ENCODE measurements around the gene INPP5A. TPM values are rescaled to one million over a fixed set of nuclear protein-coding genes. Genes with fewer than 3 reads are reported as not detected.

The INPP5A gene
- total RNA-seq, 1 experiment from 2014 or later: 44.5 TPM

- no peak for DNase-seq
- no peak overlapping the region for H3K4me3 Mint-ChIP-seq (ENCODE audit: unreplicated experiment)
Measured at GRCh38 chr10:132700156-132701098, 162.8 kb downstream of the INPP5A start.

GRCh38 chr10:132701099-132701845, 163.7 kb downstream of the INPP5A start:
- no TSS peak for BruUV-seq (replicated peaks)
- intact Hi-C loops (cut with micrococcal nuclease; ENCODE audit: unreplicated experiment): no loop called here
- DNase-seq: peak in 1 of 2 experiments; percentile 32

More at GRCh38 chr10:132700156-132701098, 162.8 kb downstream of the INPP5A start:
- Mint-ChIP-seq H3K27me3 (ENCODE audit: insufficient read depth, unreplicated experiment) (no peaks in the 10 kb centered on the region), H3K4me1 (ENCODE audit: low read depth, unreplicated experiment) (no peaks in the 10 kb centered on the region), H3K9me3 (ENCODE audit: unreplicated experiment) (peaks cover under 1% of the 10 kb centered on the region), H3K36me3 (ENCODE audit: insufficient read depth, unreplicated experiment) (peaks cover 8% of the 10 kb centered on the region), H3K27ac (ENCODE audit: unreplicated experiment) (no peak overlapping the region)
- TF ChIP-seq, protein P1, sequence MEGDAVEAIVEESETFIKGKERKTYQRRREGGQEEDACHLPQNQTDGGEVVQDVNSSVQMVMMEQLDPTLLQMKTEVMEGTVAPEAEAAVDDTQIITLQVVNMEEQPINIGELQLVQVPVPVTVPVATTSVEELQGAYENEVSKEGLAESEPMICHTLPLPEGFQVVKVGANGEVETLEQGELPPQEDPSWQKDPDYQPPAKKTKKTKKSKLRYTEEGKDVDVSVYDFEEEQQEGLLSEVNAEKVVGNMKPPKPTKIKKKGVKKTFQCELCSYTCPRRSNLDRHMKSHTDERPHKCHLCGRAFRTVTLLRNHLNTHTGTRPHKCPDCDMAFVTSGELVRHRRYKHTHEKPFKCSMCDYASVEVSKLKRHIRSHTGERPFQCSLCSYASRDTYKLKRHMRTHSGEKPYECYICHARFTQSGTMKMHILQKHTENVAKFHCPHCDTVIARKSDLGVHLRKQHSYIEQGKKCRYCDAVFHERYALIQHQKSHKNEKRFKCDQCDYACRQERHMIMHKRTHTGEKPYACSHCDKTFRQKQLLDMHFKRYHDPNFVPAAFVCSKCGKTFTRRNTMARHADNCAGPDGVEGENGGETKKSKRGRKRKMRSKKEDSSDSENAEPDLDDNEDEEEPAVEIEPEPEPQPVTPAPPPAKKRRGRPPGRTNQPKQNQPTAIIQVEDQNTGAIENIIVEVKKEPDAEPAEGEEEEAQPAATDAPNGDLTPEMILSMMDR (IDR thresholded peaks at IDR 0.05; ENCODE audit: insufficient read depth in 1 of 2, low read depth in 1 of 2, low read length in 1 of 2, severe bottlenecking in 1 of 2, unreplicated experiment in 1 of 2): no peak
- ChIA-PET CTCF (no interaction called here), POLR2A (no interaction called here)
- H3K4me1 ChIP-seq: no peaks in the 10 kb centered on the region
- BruUV-seq (replicated peaks): no TSS peak
- no peaks in the 10 kb centered on the region for H3K27me3 ChIP-seq (replicated peaks; ENCODE audit: control insufficient read depth, insufficient read depth, low read length)
- no peak overlapping the region for H3K4me3 ChIP-seq (ENCODE audit: low read depth, low read length)
- intact Hi-C loops (cut with micrococcal nuclease; ENCODE audit: unreplicated experiment): no loop called here
- peaks cover under 1% of the 10 kb centered on the region for H3K9me3 ChIP-seq
- H3K36me3 ChIP-seq (ENCODE audit: control insufficient read depth, insufficient read depth, low read length): no peaks in the 10 kb centered on the region; the same call in 1 of the 2 replicates

DNA sequence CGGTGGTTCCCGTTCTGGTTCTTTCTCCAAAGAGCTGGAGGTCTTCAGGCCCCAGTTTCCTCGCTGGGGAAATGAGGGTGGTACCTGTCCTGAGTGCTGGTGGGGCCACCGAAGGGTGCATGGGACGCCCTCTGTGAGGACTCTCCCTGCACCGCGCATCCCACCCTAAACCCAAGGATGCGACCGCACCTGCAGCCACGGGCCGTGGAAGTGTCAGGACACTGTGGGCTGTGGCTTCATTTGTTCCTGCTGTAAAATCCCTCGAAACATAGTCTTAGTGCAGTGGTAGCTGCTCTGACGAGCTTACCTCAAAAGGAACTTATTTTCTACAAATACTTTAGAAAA, 164.2 kb downstream of the INPP5A start:
- DNase-seq: no peak
- Histone ChIP-seq H3K36me3 (ENCODE audit: control insufficient read depth, insufficient read depth, low read length) (no peaks in the 10 kb centered on the region), H3K4me1 (no peaks in the 10 kb centered on the region), H3K27me3 (replicated peaks; ENCODE audit: control insufficient read depth, insufficient read depth, low read length) (no peaks in the 10 kb centered on the region), H3K9me3 (peaks cover 9% of the 10 kb centered on the region), H3K4me3 (ENCODE audit: low read depth, low read length) (no peak overlapping the region)
- Mint-ChIP-seq H3K9me3 (ENCODE audit: unreplicated experiment) (peaks cover 13% of the 10 kb centered on the region), H3K27ac (ENCODE audit: unreplicated experiment) (no peak overlapping the region), H3K27me3 (ENCODE audit: insufficient read depth, unreplicated experiment) (no peaks in the 10 kb centered on the region), H3K36me3 (ENCODE audit: insufficient read depth, unreplicated experiment) (peaks cover 19% of the 10 kb centered on the region), H3K4me1 (ENCODE audit: low read depth, unreplicated experiment) (no peaks in the 10 kb centered on the region), H3K4me3 (ENCODE audit: unreplicated experiment) (no peak overlapping the region)
- BruUV-seq (replicated peaks): no TSS peak
- POLR2A ChIA-PET: no interaction called here
- TF ChIP-seq, protein P1 (IDR thresholded peaks at IDR 0.05; ENCODE audit: insufficient read depth in 1 of 2, low read depth in 1 of 2, low read length in 1 of 2, severe bottlenecking in 1 of 2, unreplicated experiment in 1 of 2): no peak
- CTCF ChIA-PET: no interaction called here
- intact Hi-C loops (cut with micrococcal nuclease; ENCODE audit: unreplicated experiment): no loop called here

More at GRCh38 chr10:132701099-132701845, 163.7 kb downstream of the INPP5A start:
- Mint-ChIP-seq H3K9me3 (ENCODE audit: unreplicated experiment) (peaks cover 9% of the 10 kb centered on the region), H3K4me3 (ENCODE audit: unreplicated experiment) (no peak overlapping the region), H3K27ac (ENCODE audit: unreplicated experiment) (no peak overlapping the region), H3K4me1 (ENCODE audit: low read depth, unreplicated experiment) (no peaks in the 10 kb centered on the region), H3K27me3 (ENCODE audit: insufficient read depth, unreplicated experiment) (no peaks in the 10 kb centered on the region), H3K36me3 (ENCODE audit: insufficient read depth, unreplicated experiment) (peaks cover 16% of the 10 kb centered on the region)
- H3K27me3 ChIP-seq (replicated peaks; ENCODE audit: control insufficient read depth, insufficient read depth, low read length): no peaks in the 10 kb centered on the region
- H3K36me3 ChIP-seq (ENCODE audit: control insufficient read depth, insufficient read depth, low read length): no peaks in the 10 kb centered on the region; the same call in 1 of the 2 replicates
- no peaks in the 10 kb centered on the region for H3K4me1 ChIP-seq
- ChIA-PET POLR2A (no interaction called here), CTCF (no interaction called here)
- H3K9me3 ChIP-seq: peaks cover 9% of the 10 kb centered on the region
- TF ChIP-seq, protein P1 (IDR thresholded peaks at IDR 0.05; ENCODE audit: insufficient read depth in 1 of 2, low read depth in 1 of 2, low read length in 1 of 2, severe bottlenecking in 1 of 2, unreplicated experiment in 1 of 2): no peak
- no peak overlapping the region for H3K4me3 ChIP-seq (ENCODE audit: low read depth, low read length)
